ENCODE results near the gene ZNF778.
"Not testable (repeated sequence)": the region's sequence is repeated elsewhere in the genome, so short reads cannot be mapped to it uniquely, and the experiment has no call there.

The ZNF778 gene

DNA sequence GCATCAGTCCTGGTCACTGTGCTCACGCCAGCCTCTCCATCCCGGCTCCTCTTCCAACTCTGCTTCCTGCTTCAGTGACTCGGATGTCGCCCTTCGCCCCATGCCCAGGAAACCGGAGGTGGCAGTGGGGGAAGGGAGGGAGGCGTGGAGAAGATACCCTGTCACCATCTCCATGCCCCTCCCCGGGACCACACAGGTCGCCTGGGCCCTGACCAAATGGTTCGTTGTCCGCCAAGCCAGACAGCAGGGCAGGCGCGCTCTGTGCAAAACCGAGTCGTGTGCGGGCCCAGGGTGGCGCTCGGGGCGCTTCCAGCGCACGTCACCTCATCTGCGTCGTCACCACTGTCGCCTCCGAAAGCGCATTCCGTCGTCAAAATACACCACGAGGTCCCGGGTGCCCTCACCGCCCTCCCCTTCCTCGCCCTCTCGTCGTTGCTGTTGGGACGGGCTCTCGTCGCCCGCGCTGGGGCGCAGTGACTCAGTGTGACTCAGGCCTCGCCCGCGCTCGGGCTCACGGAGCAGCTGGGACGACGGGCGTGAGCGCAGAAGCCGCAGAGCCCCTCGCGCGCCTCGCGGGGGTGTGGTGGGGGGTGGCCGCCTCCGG is 39.2 kb downstream of the ZNF778 start:
- DNase-seq (ENCODE audit: low read depth in 3 of 3), result peak; percentile 56 to 85 (median 76)

DNA sequence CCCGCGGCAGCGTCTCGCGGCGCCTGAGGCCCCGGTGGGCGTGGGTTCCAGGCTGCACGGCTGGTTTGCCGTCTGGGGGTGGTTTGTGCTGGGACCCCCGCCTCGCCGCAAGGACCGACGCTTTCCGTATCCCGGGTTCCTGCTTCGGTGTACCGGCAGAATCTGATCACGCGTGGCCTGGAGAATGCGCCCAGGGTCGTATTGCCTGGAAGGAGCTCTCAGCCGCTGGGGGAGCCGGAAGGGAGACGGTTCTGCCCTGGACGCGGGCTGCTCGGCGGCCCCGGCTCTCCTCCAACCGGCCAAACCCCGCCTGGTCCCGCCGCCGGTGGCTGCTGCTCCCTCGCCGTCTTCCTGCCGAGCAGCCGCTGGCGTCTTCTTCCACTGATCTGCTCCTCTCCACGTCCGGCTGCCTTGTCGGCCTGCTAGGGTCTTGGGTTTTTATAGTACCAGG is 39.8 kb downstream of the ZNF778 start:
- no peak for DNase-seq (ENCODE audit: low read depth in 3 of 3)

DNA sequence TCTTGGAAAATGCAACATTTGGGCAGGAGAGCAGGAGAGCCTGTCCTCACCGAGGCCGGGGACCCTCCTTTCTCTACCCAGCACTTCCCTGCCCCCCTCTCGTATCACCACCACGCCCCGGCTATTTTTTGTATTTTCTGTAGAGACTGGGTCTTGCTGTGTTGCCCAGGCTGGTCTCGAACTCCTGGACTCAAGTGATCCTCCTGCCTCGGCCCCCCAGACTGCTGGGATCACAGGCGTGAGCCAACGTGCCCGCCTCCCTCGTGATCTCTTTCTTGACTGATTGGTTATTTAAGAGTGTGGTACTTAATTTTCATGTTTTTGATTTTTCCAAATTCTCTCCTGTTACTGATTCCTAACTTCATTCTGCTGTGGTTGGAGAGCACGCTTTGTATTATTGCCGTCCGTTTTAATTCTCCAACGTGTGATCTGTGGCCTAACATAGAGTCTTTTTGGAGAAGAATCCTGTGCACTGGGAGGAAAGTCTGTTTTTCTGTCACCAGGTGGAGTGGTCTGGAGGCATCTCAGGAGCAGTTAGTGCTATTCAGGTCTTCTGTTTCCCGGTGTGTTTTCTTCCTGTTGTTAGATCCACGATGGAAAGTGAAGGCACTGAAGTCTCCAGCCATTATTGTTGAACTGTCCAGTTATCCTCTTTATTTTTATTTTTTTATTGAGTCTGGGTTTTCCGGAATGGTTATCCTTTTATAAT is 40.4 kb downstream of the ZNF778 start:
- DNase-seq (ENCODE audit: low read depth in 3 of 3), result no peak

DNA sequence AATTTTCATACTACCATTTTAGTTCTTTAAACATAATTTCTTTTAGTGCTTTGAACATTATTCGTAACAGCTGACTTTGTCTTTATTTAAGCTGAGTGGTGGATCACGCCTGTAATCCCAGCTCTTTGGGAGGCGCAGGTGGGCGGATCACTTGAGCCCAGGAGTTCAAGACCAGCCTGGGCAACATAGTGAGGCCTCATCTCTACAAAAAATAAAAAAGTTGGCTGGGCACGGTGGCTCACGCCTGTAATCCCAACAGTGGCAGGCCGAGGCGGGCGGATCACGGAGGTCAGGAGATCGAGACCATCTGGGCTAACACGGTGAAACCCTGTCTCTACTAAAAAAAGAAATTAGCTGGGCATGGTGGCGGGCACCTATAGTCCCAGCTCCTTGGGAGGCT is 42.4 kb downstream of the ZNF778 start:
- not testable (repeated sequence) for DNase-seq (ENCODE audit: low read depth in 3 of 3)

DNA sequence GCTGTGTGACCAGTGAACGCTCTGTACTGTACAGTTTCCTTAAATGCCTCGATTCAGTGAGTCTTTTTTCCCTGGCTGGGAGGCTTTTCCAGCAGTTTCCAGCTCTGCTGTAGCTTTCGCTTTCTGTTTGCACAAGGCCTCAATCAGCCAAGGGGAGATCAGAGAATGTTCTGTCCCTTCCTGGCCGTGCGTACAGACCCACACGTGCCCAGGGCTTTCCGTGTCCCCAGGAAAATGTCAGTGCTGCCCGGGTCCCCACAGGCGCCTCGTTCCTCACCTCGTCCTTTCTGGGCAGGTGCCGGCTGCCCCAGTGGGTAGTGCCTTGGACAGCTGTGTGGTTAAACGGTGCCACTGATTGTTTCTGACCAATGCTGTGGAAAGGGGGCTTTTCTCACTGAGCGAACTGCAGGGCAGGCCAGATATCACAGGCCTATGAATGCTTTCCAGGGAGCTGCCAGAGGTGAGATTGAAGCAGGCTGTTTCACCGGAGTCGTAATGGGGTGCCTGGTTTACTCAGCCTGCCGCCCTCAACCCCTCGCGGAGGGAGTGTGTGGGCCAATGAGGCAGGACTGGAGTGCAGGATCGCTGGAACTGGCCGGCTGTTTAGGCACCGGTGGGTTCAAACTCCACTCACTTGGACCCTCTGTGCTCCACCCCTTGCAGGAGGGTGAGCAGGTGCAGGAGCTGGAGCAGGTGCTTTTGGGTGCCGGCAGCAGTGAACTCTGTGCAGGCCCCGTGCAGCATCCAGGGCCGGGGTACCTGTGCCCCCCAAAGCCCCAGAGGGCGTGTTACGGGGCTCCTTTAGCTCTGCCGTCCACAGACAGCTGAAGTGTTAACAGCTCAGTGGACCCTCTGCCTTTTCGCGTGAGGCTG is 44.4 kb downstream of the ZNF778 start:
- no peak for DNase-seq (ENCODE audit: low read depth in 3 of 3)

DNA sequence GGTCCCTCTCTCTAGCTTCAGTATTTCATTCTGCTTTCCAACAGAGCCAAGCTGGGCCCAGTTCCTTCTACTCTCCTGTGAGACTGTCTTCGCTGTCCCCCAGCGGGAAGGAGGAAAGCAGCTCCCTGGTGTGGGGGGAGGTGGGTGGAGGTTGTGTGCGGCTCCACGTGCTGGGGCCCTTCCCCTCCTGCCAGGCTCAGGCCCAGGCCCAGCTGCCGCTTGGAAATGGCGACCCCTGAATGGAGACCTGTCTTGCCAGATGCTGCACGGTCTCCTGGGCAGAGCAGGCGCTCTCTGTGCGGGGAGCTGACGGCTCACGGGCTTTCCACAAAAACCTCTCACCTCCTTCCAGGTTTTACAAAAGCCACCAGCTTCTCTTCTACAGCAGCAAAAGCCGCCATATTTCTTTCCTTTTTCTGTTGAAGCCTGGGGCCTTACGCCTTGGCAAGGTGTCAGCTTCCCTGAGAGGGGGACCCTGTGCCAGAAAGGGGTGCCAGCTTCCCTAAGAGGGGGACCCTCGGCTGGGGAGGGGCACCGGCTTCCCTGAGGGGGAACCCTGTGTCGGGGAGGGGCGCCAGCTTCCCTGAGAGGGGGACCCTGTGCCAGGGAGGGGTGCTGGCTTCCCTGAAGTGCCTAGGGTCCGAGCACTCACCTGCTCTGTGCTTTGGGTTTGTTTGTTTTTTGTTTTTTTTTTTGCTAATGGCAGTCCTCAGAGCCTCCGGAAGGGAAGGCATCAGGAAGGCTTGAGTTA is 47.5 kb downstream of the ZNF778 start:
- no peak for DNase-seq (ENCODE audit: low read depth in 3 of 3)

DNA sequence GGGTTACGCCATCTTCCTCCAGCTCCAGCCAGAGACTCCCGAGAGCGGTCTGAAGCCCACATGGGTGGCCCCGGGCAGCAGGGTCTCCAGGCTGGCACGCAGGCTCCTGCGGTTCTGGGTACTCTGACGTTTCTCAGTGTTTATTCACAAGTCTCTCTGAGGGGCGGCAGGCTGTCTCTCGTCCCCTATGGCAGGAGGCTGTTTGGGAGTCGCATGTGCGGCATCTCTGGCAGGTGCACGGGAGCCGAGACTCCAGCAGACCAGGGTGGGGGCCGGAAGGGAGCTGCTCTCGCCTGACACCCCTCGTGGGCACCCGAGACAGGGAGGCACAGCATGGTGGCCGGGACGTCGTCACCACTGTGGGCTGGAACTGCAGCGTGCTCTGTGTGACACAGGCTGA is 48.1 kb downstream of the ZNF778 start:
- DNase-seq (ENCODE audit: low read depth in 3 of 3), result no peak

DNA sequence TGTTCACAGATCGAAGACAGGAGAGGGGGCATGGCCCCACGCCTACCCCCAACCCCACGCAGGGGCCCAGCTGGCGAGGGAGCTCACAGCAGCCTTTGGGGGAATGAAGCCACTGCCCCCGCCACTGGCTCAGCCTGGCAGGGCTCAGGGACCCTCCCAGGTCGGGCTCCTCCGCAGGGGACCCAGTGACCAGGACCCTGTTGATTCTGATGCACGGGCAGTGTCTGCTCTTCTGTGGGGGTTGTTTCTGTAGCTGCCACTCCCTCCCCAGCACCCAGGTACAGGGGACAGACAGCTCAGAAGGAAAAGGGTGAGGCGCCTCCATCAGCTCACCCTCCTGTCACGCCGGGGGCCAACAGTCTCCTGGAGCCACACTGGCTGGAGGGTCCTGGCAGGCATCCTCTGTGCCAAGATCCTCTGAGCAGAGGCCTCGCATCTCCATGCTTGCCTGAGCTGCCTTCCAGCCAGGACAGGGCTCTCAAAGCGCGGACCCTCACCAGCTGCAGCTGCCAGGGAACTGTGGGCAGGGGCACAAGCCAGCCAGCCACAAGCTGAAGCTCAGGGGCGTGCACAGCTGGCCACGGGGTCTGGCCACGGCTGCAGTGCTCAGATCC is 49.1 kb downstream of the ZNF778 start:
- no peak for DNase-seq (ENCODE audit: low read depth in 3 of 3)

DNA sequence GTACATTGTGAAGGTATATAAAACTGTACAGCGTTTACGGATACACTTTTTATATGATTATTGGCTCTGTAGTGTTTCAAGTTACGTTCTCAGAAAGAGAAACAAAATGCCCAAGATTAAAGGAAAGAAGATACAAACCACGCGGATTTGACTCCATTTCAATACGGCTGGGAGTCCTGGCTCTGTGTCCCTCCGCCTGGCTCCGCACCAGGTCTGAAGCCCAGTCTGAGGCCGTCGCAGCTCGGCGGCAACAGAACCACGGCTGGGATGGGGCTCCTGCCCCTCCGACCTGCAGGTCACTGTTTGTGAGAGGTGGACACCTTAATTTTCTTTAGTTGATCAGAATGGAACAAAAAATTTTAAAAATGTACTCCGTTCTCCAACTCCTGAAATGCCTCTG is 50.2 kb downstream of the ZNF778 start:
- DNase-seq (ENCODE audit: low read depth in 3 of 3), result not testable (repeated sequence)

DNA sequence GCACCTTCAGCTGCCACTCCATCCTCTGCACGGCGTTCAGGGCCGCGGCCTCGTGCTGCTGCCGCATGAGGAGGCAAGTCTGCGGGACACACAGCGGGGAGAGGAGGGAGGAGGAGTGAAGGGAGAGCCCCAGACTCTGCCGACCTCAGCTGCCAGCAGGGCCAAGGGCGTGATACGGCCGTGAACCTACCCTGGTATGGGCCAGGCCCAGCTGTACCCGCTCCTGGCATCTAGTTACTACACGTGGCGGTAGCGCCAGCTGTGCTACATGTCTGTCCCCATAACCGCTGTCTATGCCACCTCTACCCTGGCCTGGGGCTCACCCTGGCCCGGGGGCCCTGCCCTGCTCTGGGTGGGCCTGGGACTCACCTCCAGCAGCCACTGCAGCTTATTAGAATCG is 51.1 kb downstream of the ZNF778 start:
- DNase-seq (ENCODE audit: low read depth in 3 of 3), result no peak

DNA sequence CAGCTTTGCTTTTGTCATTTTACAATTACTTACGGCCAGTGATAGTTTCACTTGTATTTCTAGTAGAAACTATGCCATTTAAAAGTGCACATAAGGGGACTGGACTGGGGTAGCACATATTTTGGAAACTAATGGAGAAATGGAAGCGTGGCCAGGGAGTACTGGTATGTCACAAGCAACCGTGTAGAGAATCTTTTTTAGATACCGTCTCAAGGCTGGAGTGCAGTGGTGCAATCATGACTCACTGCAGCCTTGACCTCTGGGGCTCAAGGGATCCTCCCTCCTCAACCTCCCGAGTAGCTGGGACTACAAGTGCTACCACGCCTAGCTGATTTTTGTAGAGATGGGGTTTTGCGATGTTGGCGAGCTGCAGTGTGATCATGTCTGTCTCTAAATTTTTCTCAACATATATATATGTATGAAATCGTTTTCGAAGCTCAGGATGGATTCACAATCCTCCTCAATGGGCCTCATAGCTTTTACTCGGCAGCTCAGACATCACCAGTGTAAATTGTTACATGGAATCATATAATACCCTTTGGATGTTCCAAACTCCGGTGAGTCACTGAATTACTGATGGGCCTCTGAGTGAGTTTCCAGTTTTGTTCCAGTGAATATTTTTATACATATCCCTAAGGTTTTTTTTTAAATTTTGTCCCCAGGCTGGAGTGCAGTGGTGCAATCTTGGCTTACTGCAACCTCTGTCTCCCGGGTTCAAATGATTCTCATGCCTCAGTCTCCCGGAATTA is 51.7 kb downstream of the ZNF778 start:
- DNase-seq (ENCODE audit: low read depth in 3 of 3), result no peak

DNA sequence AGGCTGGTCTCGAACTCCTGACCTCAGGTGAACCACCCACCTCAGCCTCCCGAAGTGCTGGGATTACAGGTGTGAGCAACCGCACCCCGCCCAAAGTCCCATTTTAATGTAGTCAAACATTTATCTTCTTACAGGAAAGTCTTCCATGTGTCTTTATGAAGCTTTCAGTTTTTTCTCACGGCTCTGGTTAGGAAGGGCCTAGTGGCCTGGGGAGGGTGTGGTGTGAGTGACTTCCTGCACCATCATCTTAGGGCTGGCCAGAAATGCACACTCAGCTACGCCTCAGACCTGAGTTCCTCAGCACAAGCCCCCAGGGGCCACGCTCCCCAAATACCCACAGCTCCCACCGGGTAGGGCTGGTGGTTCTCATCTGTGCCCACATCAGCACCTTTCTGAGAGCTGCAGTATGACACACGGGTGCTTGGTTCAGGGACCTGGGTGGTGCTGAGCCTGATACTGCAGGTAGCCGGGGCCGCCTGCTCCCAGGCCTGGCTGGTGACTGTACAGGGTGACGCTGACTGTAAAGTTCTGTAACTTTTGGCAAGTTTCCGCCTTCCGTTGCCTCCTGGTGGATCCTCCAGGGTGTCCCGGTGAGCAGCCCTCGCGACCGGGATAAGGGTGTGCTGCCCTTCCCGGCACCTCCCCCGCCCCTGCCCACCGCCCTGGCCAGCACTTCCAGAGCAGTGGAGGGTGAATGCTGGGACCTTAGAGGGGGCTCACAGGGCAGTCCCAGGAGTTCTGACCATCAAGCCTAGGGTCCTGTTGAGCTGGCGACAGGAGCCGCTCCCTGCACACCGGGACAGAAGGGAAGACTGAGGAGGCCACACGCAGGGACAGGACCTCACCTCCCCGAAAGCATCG is 52.5 kb downstream of the ZNF778 start:
- no peak for DNase-seq (ENCODE audit: low read depth in 3 of 3)

DNA sequence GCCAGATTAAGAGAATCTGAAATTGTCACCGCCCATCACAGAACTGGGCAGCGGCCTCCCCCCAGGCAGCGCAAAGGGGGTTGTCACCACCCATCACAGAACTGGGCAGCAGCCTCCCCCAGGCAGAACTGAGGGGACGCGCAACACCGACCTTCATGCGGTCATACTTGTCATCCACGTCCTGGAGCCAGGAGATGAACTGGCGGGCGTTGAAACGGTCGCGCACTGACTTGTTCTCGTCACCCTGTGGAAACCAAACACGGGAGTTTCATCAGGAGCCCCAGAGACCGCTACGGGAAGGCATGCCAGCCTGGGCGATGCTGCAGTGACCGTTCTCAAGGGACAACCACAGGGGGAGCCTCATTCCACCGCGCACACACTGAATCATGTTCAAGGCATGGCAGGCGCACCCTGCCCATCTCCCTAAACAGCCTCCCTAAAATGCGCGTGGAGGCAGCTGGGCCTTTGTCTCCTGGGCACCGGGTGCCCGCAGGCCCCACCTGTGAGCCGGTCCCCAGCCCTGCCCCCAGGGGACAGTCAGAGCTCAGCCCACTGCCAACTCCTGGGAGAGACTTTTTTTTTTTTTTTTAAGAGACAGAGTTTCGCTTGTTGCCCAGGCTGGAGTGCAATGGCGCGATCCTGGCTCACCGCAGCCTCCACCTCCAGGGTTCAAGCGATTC is 53.3 kb downstream of the ZNF778 start:
- no peak for DNase-seq (ENCODE audit: low read depth in 3 of 3)

DNA sequence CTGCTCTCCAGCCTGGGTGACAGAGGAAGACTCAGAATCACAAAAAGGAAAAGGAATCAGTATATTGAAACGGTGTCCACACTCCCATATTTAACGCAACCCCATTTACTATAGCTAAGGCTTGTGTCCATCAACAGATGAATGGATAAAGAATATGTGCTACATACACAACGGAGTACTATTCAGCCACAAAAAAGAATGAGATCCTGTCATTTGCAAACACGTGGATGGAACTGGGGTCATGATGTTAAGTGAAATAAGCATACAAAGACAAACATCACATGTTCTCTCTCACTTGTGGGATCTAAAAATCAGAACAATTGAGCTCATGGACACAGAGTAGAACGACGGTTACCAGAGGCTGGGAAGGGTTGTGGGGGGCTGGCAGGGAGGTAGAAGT is 55.1 kb downstream of the ZNF778 start:
- no peak for DNase-seq (ENCODE audit: low read depth in 3 of 3)

DNA sequence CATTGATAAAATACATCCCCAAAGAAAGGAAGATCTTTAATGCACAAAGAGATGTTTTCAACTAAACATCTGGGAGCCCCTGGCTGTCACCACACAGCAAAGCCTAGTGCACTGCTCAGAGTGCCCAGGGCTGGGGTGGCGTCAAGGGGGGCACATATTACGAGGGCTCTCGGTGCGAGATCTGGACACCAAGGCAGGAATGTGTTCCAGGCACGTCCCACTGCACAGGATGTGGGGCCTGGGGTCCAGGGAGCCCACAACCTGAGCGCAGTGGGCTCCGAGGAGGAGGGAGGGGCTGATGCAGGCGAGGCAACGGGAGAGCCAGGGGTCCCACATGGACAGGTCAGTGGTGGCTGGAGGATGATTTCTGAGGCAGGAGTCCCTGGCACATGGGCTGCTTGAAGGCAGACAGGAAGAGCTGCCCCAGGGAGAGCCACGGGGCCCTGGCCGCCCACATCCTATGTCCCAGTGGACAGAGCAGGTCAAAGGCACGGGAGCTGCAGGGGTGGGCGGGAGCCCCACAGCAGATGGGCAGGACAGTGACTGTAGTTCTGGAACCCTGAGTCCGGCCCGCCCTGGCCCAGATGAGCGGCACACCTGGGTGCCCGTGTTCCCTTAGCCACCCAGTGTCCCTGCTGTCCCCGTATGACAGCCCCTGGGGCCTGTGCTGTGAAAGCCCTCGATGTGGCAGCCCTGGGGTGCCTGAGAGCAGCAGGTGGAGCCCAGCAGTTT is 56.4 kb downstream of the ZNF778 start:
- DNase-seq (ENCODE audit: low read depth in 3 of 3), result no peak

DNA sequence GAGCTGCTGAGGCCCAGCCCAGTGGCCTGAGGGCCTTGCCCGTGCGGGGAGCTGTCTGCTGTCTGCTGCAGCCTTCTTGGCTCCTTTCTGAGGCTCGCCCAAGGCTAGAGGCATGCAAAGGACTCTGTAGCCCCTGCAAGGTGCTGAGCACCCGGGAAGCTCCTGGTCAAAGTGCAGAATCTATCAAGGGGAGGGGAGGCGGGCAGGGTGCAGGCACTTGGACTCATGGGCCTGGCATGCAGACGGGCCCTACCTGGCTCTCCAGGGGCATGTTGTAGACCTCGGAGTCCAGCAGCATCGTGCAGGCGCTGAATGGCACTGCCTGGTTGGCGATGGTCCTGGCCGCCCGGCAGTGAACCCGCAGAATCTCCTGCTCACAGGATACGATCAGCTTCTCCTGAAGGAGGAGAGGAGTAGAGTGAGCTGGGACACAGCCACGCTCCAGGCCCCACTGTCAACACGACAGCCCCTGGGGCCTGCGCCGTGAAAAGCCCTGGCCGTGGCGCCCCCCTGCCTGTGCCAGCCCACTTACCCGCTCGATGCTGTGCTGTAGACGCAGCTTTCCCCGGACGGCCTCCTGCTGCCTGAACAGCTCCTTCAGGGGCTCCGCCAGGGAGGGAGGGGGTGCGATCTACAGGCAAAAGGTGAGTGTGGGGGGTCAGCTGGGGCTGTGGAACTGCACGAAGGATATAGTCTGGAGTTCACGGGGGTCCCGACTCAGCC is 57.2 kb downstream of the ZNF778 start:
- DNase-seq (ENCODE audit: low read depth in 3 of 3), result no peak

DNA sequence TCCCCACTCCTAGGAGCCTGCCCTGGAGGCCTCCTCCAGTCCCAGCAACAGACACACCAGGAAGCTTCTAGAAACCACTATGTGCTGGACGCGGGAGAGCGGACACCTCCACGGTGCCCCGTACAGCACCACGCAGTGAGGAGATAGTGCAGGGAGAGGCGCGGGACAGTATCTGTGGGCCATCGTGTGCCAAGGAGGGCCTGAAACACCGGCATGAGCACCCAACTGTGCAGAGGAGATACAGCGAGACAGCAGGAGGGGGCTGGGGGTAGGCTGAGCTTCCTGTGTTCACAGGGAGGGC is 57.7 kb downstream of the ZNF778 start:
- no peak for DNase-seq (ENCODE audit: low read depth in 3 of 3)

Measured in stimulated activated CD4-positive, alpha-beta T cell treated with anti-CD3 and anti-CD28 coated beads, TNF-alpha, amount 100 ng/mL, for 4 hours (primary cell).